HG03575 (cell line): Measurements from ENCODE around the gene BCO1.

Experiments
- ATAC-seq: cut with Tn5 transposase; IDR thresholded peaks from one replicate; pipeline ENCODE4 v1.9.1; 2021; ENCODE audit not compliant: unreplicated experiment, insufficient number of reproducible peaks, low FRiP score; ENCODE audit errors: extremely low read depth

Gene BCO1

GRCh38 chr16:81229811-81230210 is 8.7 kb upstream of the BCO1 start:
- no peak for ATAC-seq

DNA sequence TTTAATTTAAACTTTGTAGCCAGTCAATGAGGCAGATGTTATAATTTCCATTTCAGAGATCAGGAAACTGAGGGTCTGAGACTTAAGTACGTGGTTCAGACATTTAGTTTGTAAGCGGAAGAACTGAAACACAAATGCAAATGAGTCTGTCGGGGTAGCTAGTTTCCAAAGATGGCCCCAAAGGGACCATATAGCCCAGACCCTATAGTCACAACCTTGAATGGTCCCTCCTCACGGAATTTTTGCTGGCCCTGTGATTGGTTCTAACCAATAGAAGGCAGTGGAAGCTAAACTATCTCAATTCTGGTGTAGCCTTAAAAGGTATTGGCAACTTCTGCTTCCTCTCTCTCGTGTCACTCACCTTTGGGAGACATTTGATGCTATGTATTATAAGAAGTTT is 7.5 kb upstream of the BCO1 start:
- no peak for ATAC-seq

GRCh38 chr16:81232740-81233367 is 5.6 kb upstream of the BCO1 start:
- no peak for ATAC-seq

- ATAC-seq, result no peak
Measured at GRCh38 chr16:81237282-81237681, 1.2 kb upstream of the BCO1 start.

GRCh38 chr16:81237942-81238295 is 570 bp upstream of the BCO1 start:
- no peak for ATAC-seq

GRCh38 chr16:81239367-81240121 is 1.1 kb downstream of the BCO1 start:
- ATAC-seq, result no peak

GRCh38 chr16:81241706-81242105 is 3.2 kb downstream of the BCO1 start:
- ATAC-seq, result no peak

- no peak for ATAC-seq
Measured at GRCh38 chr16:81242977-81243618, 4.6 kb downstream of the BCO1 start.

GRCh38 chr16:81243942-81244341 is 5.5 kb downstream of the BCO1 start:
- no peak for ATAC-seq

DNA sequence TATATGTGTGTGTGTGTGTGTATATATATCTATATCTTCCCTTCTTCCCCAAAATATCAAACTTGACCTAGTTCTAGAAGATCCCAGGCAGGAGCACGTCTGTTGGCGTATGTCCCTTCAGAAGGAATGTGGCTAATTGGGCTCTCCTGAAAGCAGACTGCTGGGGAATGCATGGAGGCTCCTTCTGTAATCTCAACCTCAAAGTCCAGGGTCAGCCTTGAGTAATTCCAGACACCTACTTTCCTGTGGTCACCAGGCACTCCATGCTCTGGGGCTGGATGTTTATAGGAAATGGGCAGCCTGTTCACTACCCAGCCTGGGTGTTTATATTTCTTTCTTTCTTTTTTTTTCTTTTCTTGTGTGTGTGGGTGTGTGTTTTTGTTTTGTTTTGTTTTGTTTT is 13.4 kb downstream of the BCO1 start:
- ATAC-seq, result no peak

DNA sequence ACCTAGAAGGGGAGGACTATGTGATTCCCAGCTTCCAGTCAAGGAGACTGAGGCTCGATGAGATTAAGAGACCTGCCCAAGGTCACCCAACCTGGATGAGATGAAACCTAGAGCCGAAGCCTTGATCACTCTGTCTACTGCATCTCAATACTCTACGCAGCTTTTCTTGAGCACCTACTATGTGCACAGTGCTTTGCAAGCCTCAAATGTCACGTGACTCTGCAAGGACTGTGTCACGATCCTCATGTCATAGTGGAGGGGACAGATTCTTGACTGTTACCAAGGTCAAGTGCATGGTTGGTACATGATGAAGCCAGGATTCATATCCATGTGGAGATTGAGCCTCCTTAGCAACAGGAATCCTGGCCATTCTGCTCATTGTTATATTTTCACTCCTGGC is 14.7 kb downstream of the BCO1 start:
- no peak for ATAC-seq

DNA sequence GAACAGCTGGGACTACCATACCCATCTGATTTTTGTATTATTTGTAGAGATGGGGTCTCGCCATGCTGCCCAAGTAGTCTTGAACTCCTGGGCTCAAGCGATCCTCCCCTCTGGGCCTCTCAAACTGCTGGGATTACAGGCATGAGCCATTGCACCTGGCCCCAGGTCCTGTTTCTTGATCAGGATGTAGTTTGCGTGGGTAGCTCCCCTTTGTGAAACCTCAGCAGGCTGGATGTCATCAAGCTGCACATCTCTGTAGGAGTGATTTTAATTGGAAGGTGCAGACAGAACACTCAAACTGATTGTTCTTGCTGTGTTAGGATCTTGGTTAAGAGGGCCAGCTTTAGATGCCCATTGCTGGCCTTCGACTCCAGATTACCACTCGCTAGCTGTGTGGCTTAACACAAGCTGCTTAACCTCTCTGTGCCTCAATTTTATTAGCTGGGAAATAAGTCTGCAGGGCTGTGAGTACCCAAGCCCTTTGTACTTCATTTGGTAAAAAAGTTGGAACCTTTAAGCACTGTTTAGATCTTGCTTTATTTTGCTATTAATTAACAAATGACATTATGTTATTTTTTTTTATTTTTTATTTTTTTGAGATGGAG is 16.5 kb downstream of the BCO1 start:
- no peak for ATAC-seq

DNA sequence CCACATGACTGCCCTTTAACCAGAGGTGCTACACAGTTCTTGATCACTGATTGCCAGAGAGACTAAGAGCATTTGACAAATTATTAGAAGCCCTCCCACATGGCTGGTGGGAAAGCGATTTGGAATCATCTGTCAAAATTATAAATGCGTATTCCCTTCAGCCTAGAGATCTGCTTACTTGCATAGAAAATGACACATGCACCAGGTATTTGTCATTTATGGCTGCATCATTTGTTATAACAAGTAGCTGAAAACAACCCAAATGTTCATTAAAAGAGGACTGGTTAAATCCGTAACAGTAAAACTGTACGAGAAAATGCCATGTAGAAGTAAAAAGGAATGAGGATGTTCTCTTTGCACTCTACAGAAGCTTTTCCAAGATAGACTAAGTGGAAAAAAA is 21.4 kb downstream of the BCO1 start:
- no peak for ATAC-seq

DNA sequence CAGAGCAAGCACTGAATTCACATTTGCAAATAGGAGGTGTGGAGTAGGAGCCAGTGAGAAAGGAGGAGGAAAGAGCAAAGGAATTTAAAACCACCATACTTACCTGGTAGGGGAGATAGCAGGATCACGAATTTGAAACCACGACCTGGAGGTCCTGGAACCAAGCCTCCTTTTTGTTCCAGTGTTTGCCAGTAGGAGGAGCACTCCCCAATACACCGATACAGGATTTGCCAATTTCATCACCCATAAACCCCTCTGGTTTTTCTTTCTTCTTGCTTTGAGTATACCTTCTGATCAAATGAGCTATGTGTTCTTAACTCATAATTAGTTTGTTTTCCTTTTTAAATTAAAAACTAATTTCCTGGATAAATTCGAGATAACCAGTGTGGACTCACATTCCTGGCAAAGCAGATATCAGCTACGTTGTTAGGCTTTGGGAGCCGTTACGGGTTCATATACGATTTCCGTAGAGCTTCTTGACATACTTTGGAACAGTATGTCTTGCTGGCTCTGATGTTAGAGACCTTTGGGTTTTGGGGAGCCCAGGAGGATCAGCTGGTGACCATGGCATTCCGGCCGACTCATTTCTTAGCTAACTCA is 22.7 kb downstream of the BCO1 start:
- no peak for ATAC-seq

DNA sequence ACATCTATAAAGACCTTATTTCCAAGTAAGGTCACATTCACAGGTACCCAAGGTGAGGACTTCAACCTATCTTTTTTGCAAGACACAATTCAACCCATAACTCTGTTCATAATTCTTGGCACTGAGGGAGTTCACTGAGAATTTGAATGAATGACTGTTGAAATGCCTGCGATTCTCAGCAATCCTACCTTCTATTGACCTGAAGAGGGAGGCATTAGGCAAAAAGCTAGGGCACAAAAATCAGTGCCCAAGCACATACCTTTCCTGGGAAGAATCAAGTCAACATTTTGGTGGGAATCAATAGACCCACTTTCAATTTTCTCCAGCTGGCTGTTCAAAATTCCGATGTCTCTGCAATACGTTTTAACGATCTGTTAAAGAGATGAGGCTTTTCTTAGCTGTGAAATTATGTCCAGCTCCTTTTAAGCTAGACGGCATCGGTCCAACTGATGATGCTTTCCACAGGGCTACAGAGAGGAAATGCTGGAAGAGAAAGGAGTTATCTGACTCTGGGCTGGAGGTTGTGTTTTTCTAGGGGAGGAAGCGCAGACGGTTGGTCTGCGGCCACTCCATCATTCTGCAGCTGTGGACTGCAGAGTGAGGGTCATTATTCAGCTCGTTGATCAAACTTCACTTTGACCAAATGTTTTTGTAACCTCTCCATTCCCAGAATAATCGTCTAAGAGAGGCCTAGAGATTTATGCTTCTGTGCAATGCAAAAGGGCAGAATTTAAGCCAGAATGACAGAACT is 25.2 kb downstream of the BCO1 start:
- ATAC-seq, result no peak

DNA sequence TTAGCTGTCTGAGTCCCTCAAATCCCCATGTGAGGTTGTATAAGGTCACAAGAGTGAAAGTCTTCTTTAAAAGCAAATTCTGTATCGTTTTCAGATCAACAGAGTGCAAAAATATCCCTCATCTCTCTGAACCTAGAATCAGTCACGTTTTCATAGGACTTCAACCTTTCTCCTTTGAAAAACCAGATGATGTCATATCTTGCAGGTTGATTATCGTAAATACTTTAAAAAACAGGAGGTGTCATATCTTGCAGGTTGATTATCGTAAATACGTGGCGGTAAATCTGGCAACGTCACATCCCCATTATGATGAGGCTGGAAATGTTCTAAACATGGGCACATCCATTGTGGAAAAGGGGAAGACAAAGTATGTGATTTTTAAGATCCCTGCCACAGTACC is 25.9 kb downstream of the BCO1 start:
- ATAC-seq, result no peak

DNA sequence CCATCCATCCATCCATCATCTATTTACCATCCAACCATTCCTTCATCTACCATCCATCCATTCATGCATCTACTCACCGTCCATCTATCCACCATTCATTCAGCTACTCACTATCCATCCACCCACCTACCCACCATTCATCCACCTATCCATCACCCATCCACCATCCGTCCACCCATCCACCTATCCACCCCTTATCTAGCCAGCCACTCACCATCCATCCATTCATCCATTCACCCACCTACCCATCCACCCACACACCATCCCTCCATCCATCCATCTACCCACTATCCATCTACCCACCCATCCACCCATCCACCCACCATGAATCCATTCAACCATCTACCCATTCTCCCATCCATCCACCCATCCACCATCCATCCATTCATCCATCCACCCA is 26.6 kb downstream of the BCO1 start:
- no peak for ATAC-seq

DNA sequence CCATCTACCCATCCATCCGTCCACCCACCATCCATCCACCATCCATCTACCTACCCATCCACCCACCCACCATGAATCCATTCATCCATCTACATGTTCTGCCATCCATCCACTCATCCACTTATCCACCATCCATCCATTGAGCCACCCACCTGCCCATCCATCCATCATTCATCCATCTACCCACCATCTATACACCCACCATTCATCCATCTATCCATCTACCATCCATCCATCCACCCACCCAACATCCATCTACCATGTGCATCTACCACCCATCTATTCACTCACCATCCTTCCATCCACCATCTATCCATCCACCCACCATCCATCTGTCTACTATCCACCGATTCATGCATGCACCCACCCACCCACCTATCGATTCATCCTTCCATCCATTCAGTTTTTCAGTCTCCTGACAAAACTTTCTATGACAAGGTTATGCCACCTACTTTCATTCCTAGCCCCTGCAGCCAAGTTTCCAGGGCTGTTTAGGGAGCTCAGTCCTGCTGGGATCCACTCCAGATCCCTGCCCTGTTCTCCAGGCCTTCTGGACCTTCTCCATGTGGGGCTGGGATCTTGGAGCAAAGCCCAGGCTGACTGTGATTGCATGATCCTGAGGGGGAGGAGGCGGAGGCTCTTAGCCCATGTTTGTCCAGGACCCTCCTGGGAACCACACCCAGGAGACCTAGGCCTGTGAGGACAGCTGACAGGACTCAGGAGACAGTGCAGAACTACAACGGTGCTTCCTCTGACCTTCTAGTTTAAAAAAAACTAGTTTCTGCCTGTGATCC is 27.4 kb downstream of the BCO1 start:
- ATAC-seq, result no peak
